ENCODE results near the gene GGT6. TPM values are rescaled to one million over a fixed set of nuclear protein-coding genes. Genes with fewer than 3 reads are reported as not detected.
A peak's percentile ranks its signal among the peaks of the same experiment; 100 is the strongest.

GGT6 gene
- polyA plus RNA-seq, 3 donors, result not detected

DNA sequence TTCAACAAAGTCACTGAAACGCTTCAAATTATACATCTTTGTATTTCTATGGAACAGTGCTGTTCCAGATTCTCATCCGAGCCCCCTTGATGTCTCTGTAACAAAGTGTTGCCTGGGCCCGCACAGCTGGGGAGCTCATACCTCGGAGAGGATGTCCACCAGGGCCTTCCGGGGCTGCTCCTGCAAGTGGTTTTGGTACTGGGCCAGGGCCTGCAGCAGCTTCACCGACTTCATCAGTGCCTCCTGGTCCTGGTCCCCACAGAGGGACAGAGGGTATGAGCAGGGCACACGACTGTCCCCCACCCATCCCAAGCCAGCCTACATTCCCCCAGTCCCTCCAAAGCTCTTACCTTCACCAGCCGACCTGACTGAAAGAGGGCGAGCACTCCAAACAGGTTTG lies 6.7 kb downstream of the GGT6 start:
- TF ChIP-seq, protein P1, sequence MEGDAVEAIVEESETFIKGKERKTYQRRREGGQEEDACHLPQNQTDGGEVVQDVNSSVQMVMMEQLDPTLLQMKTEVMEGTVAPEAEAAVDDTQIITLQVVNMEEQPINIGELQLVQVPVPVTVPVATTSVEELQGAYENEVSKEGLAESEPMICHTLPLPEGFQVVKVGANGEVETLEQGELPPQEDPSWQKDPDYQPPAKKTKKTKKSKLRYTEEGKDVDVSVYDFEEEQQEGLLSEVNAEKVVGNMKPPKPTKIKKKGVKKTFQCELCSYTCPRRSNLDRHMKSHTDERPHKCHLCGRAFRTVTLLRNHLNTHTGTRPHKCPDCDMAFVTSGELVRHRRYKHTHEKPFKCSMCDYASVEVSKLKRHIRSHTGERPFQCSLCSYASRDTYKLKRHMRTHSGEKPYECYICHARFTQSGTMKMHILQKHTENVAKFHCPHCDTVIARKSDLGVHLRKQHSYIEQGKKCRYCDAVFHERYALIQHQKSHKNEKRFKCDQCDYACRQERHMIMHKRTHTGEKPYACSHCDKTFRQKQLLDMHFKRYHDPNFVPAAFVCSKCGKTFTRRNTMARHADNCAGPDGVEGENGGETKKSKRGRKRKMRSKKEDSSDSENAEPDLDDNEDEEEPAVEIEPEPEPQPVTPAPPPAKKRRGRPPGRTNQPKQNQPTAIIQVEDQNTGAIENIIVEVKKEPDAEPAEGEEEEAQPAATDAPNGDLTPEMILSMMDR (IDR thresholded peaks at IDR 0.05), result no peak
- H3K4me3 Mint-ChIP-seq, result peak overlapping the region in 1 of 2 donors; percentile 28
- H3K79me2 ChIP-seq (ENCODE audit: insufficient read depth, low read length), result peaks cover 17% of the 10 kb centered on the region
- H3K4me2 ChIP-seq (replicated peaks; ENCODE audit: extremely low read depth, low read length, poor library complexity, severe bottlenecking), result peak overlapping the region; percentile 96
- intact Hi-C loops (cut with micrococcal nuclease), result loop anchor here in 1 of 2 donors (5.0 kb wide), 1 partner anchor 186 kb away; the partner anchor contains the start of gene UBE2G1
- no peak overlapping the region for H3K9ac ChIP-seq (ENCODE audit: insufficient read depth, low read length, poor library complexity, severe bottlenecking)
- no peaks in the 10 kb centered on the region for H3K9me3 Mint-ChIP-seq
- WGBS (ENCODE audit: insufficient coverage), result 91% methylated on average over 8 of the region's 9 CpGs
- peaks cover 19 to 26% of the 10 kb centered on the region in 2 donors for H3K4me1 ChIP-seq (ENCODE audit: control insufficient read depth in 1 of 2, insufficient read depth in 2 of 2, low read length in 2 of 2)
- peak overlapping the region in 2 of 7 donors; percentile 12 to 41 for H3K27ac Mint-ChIP-seq
- peaks cover 35 to 50% of the 10 kb centered on the region in 2 donors for H3K36me3 Mint-ChIP-seq
- H4K20me1 ChIP-seq (ENCODE audit: insufficient read depth, low read length), result no peaks in the 10 kb centered on the region
- peaks cover 21% of the 10 kb centered on the region for H3K4me1 Mint-ChIP-seq
- DNase-seq, result no peak
- no peaks in the 10 kb centered on the region for H3K27me3 ChIP-seq (ENCODE audit: control insufficient read depth in 2 of 2, insufficient read depth in 2 of 2, low read length in 2 of 2)
- peak overlapping the region in 1 of 3 experiments; percentile 89 for H3K4me3 ChIP-seq (replicated peaks in 1 of 3; ENCODE audit: low read depth in 2 of 3, low read length in 3 of 3)
- no peaks in the 10 kb centered on the region for H3K9me3 ChIP-seq (replicated peaks in 1 of 2; ENCODE audit: control insufficient read depth in 1 of 2, insufficient read depth in 1 of 2, low read length in 2 of 2)
- H2AFZ ChIP-seq (ENCODE audit: insufficient read depth, low read depth, low read length, poor library complexity, severe bottlenecking), result no peak overlapping the region
- H3K27me3 Mint-ChIP-seq (ENCODE audit: low read depth in 3 of 3), result peaks cover 0 to 5% (median 1%) of the 10 kb centered on the region in 3 donors
- H3K27ac ChIP-seq (ENCODE audit: low read depth in 1 of 2, low read length in 2 of 2), result no peak overlapping the region
- peaks cover 41 to 50% of the 10 kb centered on the region in 2 donors for H3K36me3 ChIP-seq (replicated peaks in 1 of 2; ENCODE audit: control insufficient read depth in 1 of 2, insufficient read depth in 2 of 2, low read length in 2 of 2)

DNA sequence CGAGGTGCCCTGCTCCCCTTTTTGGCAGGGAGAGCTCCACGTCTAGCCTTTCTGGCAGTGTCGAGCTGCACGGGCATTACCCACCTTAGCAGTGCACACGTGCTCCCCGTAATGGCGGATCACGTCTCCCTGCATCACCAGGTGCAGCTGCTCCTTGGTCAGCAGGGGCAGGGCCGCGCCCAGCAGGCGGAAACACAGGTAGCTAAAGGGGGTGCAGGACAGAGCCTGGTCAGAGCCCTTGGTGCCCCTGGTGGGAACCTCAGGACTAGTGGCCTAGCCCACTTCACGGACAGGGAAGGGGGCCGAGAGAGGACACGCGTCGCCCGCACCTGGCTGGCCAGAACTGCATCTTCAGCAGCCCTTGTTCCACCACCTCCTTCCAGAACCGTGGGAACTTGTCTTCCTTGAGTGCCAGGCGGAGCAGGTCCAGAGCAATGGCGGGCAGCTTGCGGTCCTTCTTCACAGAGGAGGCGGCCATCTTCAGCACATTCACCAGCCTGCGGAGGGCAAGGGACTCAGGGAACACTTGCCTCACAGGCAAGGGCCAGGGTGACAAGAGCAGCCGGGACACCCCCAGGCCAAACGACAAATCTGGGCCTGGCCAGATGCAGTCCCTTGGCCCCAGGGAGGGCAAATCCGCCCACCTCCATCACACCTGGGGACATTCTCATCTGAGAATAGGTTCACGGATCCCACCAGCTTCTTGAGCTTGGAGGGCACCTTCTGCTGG lies 8.4 kb downstream of the GGT6 start:
- H3K4me1 ChIP-seq (ENCODE audit: control insufficient read depth in 1 of 2, insufficient read depth in 2 of 2, low read length in 2 of 2), result peaks cover 19 to 26% of the 10 kb centered on the region in 2 donors
- Mint-ChIP-seq H3K4me1 (peaks cover 21% of the 10 kb centered on the region), H3K36me3 (peaks cover 47 to 67% of the 10 kb centered on the region in 2 donors), H3K4me3 (no peak overlapping the region), H3K9me3 (no peaks in the 10 kb centered on the region), H3K27me3 (ENCODE audit: low read depth in 3 of 3) (peaks cover 1 to 3% (median 3%) of the 10 kb centered on the region in 3 donors), H3K27ac (peak overlapping the region in 2 of 7 donors; percentile 20 to 32)
- intact Hi-C loops (cut with micrococcal nuclease), result loop anchor here in 1 of 2 donors (5.0 kb wide), 1 partner anchor 185 kb away; the partner anchor contains the start of gene UBE2G1
- H3K79me2 ChIP-seq (ENCODE audit: insufficient read depth, low read length), result peaks cover 17% of the 10 kb centered on the region
- TF ChIP-seq, protein P1 (IDR thresholded peaks at IDR 0.05), result no peak
- 97% methylated on average over 23 of the region's 27 CpGs for WGBS (ENCODE audit: insufficient coverage)
- H3K36me3 ChIP-seq (replicated peaks in 1 of 2; ENCODE audit: control insufficient read depth in 1 of 2, insufficient read depth in 2 of 2, low read length in 2 of 2), result peaks cover 57 to 67% of the 10 kb centered on the region in 2 donors
- no peaks in the 10 kb centered on the region for H4K20me1 ChIP-seq (ENCODE audit: insufficient read depth, low read length)
- H2AFZ ChIP-seq (ENCODE audit: insufficient read depth, low read depth, low read length, poor library complexity, severe bottlenecking), result no peak overlapping the region
- no peaks in the 10 kb centered on the region for H3K9me3 ChIP-seq (replicated peaks in 1 of 2; ENCODE audit: control insufficient read depth in 1 of 2, insufficient read depth in 1 of 2, low read length in 2 of 2)
- no peak overlapping the region for H3K9ac ChIP-seq (ENCODE audit: insufficient read depth, low read length, poor library complexity, severe bottlenecking)
- H3K27me3 ChIP-seq (ENCODE audit: control insufficient read depth in 2 of 2, insufficient read depth in 2 of 2, low read length in 2 of 2), result no peaks in the 10 kb centered on the region
- H3K4me3 ChIP-seq (replicated peaks in 1 of 3; ENCODE audit: low read depth in 2 of 3, low read length in 3 of 3), result no peak overlapping the region
- DNase-seq, result no peak
- H3K4me2 ChIP-seq (replicated peaks; ENCODE audit: extremely low read depth, low read length, poor library complexity, severe bottlenecking), result no peak overlapping the region
- no peak overlapping the region for H3K27ac ChIP-seq (ENCODE audit: low read depth in 1 of 2, low read length in 2 of 2)

Measured in CD14-positive monocyte (primary cell).